ENCODE measurements around the gene MAPT. TPM values are rescaled to one million over a fixed set of nuclear protein-coding genes. Genes with fewer than 3 reads are reported as not detected.
"Not testable (repeated sequence)": the region's sequence is repeated elsewhere in the genome, so short reads cannot be mapped to it uniquely, and the experiment has no call there.

MAPT gene
- total and polyA plus RNA-seq, 4 donors = 0.27 to 3.8 (median 1.8) TPM

- 85 to 88% methylated on average over 3 of the region's 3 CpGs for WGBS, 2 donors
- DNase-seq (no peak), ATAC-seq (ENCODE audit: insufficient read depth, low FRiP score) (no peak)
- no peak for TF ChIP-seq CTCF (IDR thresholded peaks at IDR 0.05; ENCODE audit: control extremely low read depth, extremely low read depth)
- Histone ChIP-seq H3K4me1 (ENCODE audit: control insufficient read depth in 5 of 5, insufficient read depth in 5 of 5, low read length in 5 of 5) (no peaks in the 10 kb centered on the region), H3K27ac (ENCODE audit: low read depth in 1 of 2, low read length in 1 of 2) (no peak overlapping the region), H3K27me3 (ENCODE audit: control insufficient read depth in 3 of 3, insufficient read depth in 3 of 3, low read length in 2 of 3) (peaks cover 0 to 16% (median 8%) of the 10 kb centered on the region in 3 donors), H3K36me3 (ENCODE audit: control insufficient read depth in 4 of 4, insufficient read depth in 4 of 4, low read length in 4 of 4) (no peaks in the 10 kb centered on the region), H3K4me3 (no peak overlapping the region), H3K9me3 (ENCODE audit: control insufficient read depth in 4 of 4, insufficient read depth in 3 of 4, low read length in 3 of 4) (no peaks in the 10 kb centered on the region), H3K9ac (ENCODE audit: insufficient read depth in 1 of 2, low read length in 2 of 2) (no peak overlapping the region)
These were observed 61.7 kb downstream of the MAPT start for GRCh38 chr17:45956090-45956489.

- not testable (repeated sequence) for H3K4me3 ChIP-seq; H3K9ac ChIP-seq (ENCODE audit: insufficient read depth in 1 of 2, low read length in 2 of 2); ATAC-seq (ENCODE audit: insufficient read depth, low FRiP score); H3K27me3 ChIP-seq (ENCODE audit: control insufficient read depth in 3 of 3, insufficient read depth in 3 of 3, low read length in 2 of 3); H3K27ac ChIP-seq (ENCODE audit: low read depth in 1 of 2, low read length in 1 of 2); DNase-seq; H3K36me3 ChIP-seq (ENCODE audit: control insufficient read depth in 4 of 4, insufficient read depth in 4 of 4, low read length in 4 of 4); H3K9me3 ChIP-seq (ENCODE audit: control insufficient read depth in 4 of 4, insufficient read depth in 3 of 4, low read length in 3 of 4); H3K4me1 ChIP-seq (ENCODE audit: control insufficient read depth in 5 of 5, insufficient read depth in 5 of 5, low read length in 5 of 5)
- 89 to 93% methylated on average over 4 of the region's 4 CpGs for WGBS, 2 donors
These were observed 62.4 kb downstream of the MAPT start for GRCh38 chr17:45956746-45957145.

GRCh38 chr17:45958307-45958706 is 64.0 kb downstream of the MAPT start:
- no peak for TF ChIP-seq CTCF (IDR thresholded peaks at IDR 0.05; ENCODE audit: control extremely low read depth, extremely low read depth)
- H3K27me3 ChIP-seq (ENCODE audit: control insufficient read depth in 3 of 3, insufficient read depth in 3 of 3, low read length in 2 of 3) = no peaks in the 10 kb centered on the region
- H3K9ac ChIP-seq (ENCODE audit: insufficient read depth in 1 of 2, low read length in 2 of 2) = no peak overlapping the region
- no peak overlapping the region for H3K27ac ChIP-seq (ENCODE audit: low read depth in 1 of 2, low read length in 1 of 2)
- 94 to 96% methylated on average over 9 of the region's 9 CpGs for WGBS, 2 donors
- H3K9me3 ChIP-seq (ENCODE audit: control insufficient read depth in 4 of 4, insufficient read depth in 3 of 4, low read length in 3 of 4) = no peaks in the 10 kb centered on the region
- no peak for DNase-seq
- H3K36me3 ChIP-seq (ENCODE audit: control insufficient read depth in 4 of 4, insufficient read depth in 4 of 4, low read length in 4 of 4) = no peaks in the 10 kb centered on the region
- H3K4me3 ChIP-seq = no peak overlapping the region
- H3K4me1 ChIP-seq (ENCODE audit: control insufficient read depth in 5 of 5, insufficient read depth in 5 of 5, low read length in 5 of 5) = no peaks in the 10 kb centered on the region
- ATAC-seq (ENCODE audit: insufficient read depth, low FRiP score) = no peak

GRCh38 chr17:45958994-45959665 is 64.8 kb downstream of the MAPT start:
- no peaks in the 10 kb centered on the region for H3K9me3 ChIP-seq (ENCODE audit: control insufficient read depth in 4 of 4, insufficient read depth in 3 of 4, low read length in 3 of 4)
- TF ChIP-seq CTCF (IDR thresholded peaks at IDR 0.05; ENCODE audit: control extremely low read depth, extremely low read depth) = no peak
- WGBS, 2 donors = 74 to 82% methylated on average over 9 of the region's 9 CpGs
- DNase-seq (no peak), ATAC-seq (ENCODE audit: insufficient read depth, low FRiP score) (no peak)
- H3K27me3 ChIP-seq (ENCODE audit: control insufficient read depth in 3 of 3, insufficient read depth in 3 of 3, low read length in 2 of 3) = no peaks in the 10 kb centered on the region
- H3K27ac ChIP-seq (ENCODE audit: low read depth in 1 of 2, low read length in 1 of 2) = no peak overlapping the region
- no peaks in the 10 kb centered on the region for H3K4me1 ChIP-seq (ENCODE audit: control insufficient read depth in 5 of 5, insufficient read depth in 5 of 5, low read length in 5 of 5)
- H3K9ac ChIP-seq (ENCODE audit: insufficient read depth in 1 of 2, low read length in 2 of 2) = no peak overlapping the region
- H3K4me3 ChIP-seq = no peak overlapping the region
- H3K36me3 ChIP-seq (ENCODE audit: control insufficient read depth in 4 of 4, insufficient read depth in 4 of 4, low read length in 4 of 4) = no peaks in the 10 kb centered on the region

Data from lung (tissue), 12 donors.